GM18499 (cell line): ENCODE results near the gene KIRREL2.

ENCODE experiments used
- ATAC-seq: cut with Tn5 transposase; IDR thresholded peaks from one replicate; pipeline ENCODE4 v1.9.1; 2021; ENCODE audit warnings: moderate number of reproducible peaks; ENCODE audit not compliant: insufficient read depth, unreplicated experiment

KIRREL2 gene

GRCh38 chr19:35913589-35913988, 56.9 kb downstream of the KIRREL2 start:
- no peak for ATAC-seq

GRCh38 chr19:35915443-35915842, 58.7 kb downstream of the KIRREL2 start:
- no peak for ATAC-seq
